ENCODE measurements around the gene REPIN1.

REPIN1 gene

DNA sequence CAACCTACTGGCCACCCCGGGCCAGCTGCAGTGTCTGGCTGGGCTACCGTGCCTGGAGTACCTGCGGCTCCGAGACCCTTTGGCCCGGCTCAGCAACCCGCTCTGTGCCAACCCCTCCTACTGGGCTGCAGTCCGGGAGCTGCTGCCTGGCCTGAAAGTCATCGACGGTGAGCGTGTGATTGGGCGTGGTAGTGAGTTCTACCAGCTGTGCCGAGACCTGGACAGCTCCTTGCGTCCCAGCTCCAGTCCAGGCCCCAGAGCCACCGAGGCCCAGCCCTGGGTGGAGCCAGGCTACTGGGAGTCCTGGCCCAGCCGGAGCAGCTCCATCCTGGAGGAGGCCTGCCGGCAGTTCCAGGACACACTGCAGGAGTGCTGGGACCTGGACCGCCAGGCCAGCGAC, 31.4 kb upstream of the REPIN1 start:
- Histone ChIP-seq H3K4me1 (ENCODE audit: insufficient read depth, low read length) (no peaks in the 10 kb centered on the region), H3K9ac (ENCODE audit: low read depth, low read length) (no peak overlapping the region), H2AFZ (ENCODE audit: low read depth, low read length) (no peak overlapping the region), H3K27me3 (ENCODE audit: insufficient read depth, low read length, poor library complexity) (no peaks in the 10 kb centered on the region), H3K36me3 (ENCODE audit: insufficient read depth, low read length) (peaks cover 79% of the 10 kb centered on the region), H4K20me1 (ENCODE audit: insufficient read depth, low read length) (peaks cover 45% of the 10 kb centered on the region), H3K4me2 (ENCODE audit: insufficient read depth, low read length) (no peak overlapping the region), H3K79me2 (ENCODE audit: insufficient read depth, low read length) (peaks cover 23% of the 10 kb centered on the region), H3K9me3 (ENCODE audit: insufficient read depth, low read length, severe bottlenecking) (no peaks in the 10 kb centered on the region), H3K4me3 (ENCODE audit: low read depth in 1 of 2, low read length in 2 of 2) (no peak overlapping the region), H3K27ac (ENCODE audit: low read length) (no peak overlapping the region)
- no peak for ATAC-seq (ENCODE audit: insufficient read depth, low read depth)
- no peak for DNase-seq
- TF ChIP-seq, protein P1, sequence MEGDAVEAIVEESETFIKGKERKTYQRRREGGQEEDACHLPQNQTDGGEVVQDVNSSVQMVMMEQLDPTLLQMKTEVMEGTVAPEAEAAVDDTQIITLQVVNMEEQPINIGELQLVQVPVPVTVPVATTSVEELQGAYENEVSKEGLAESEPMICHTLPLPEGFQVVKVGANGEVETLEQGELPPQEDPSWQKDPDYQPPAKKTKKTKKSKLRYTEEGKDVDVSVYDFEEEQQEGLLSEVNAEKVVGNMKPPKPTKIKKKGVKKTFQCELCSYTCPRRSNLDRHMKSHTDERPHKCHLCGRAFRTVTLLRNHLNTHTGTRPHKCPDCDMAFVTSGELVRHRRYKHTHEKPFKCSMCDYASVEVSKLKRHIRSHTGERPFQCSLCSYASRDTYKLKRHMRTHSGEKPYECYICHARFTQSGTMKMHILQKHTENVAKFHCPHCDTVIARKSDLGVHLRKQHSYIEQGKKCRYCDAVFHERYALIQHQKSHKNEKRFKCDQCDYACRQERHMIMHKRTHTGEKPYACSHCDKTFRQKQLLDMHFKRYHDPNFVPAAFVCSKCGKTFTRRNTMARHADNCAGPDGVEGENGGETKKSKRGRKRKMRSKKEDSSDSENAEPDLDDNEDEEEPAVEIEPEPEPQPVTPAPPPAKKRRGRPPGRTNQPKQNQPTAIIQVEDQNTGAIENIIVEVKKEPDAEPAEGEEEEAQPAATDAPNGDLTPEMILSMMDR (IDR thresholded peaks at IDR 0.05; ENCODE audit: borderline replicate concordance, extremely low read depth, low read length, poor library complexity, severe bottlenecking), result no peak
- TF ChIP-seq EZH2 (IDR thresholded peaks at IDR 0.05; ENCODE audit: borderline replicate concordance, low read depth, low read length, severe bottlenecking), result no peak

- peaks cover 78% of the 10 kb centered on the region for H3K36me3 ChIP-seq (ENCODE audit: insufficient read depth, low read length)
- no peaks in the 10 kb centered on the region for H3K9me3 ChIP-seq (ENCODE audit: insufficient read depth, low read length, severe bottlenecking)
- H3K79me2 ChIP-seq (ENCODE audit: insufficient read depth, low read length), result peaks cover 19% of the 10 kb centered on the region
- H3K27ac ChIP-seq (ENCODE audit: low read length), result 0 out of 2 replicates have a peak overlapping the region, but pooled peaks have one; percentile 6
- peaks cover 40% of the 10 kb centered on the region for H4K20me1 ChIP-seq (ENCODE audit: insufficient read depth, low read length)
- H3K4me2 ChIP-seq (ENCODE audit: insufficient read depth, low read length), result no peak overlapping the region
- H2AFZ ChIP-seq (ENCODE audit: low read depth, low read length), result no peak overlapping the region
- DNase-seq, result no peak
- H3K4me3 ChIP-seq (ENCODE audit: low read depth in 1 of 2, low read length in 2 of 2), result no peak overlapping the region
- H3K4me1 ChIP-seq (ENCODE audit: insufficient read depth, low read length), result no peaks in the 10 kb centered on the region
- H3K9ac ChIP-seq (ENCODE audit: low read depth, low read length), result no peak overlapping the region
- ATAC-seq (ENCODE audit: insufficient read depth, low read depth), result no peak
- no peaks in the 10 kb centered on the region for H3K27me3 ChIP-seq (ENCODE audit: insufficient read depth, low read length, poor library complexity)
- TF ChIP-seq, protein P1 (IDR thresholded peaks at IDR 0.05; ENCODE audit: borderline replicate concordance, extremely low read depth, low read length, poor library complexity, severe bottlenecking), result no peak
- TF ChIP-seq EZH2 (IDR thresholded peaks at IDR 0.05; ENCODE audit: borderline replicate concordance, low read depth, low read length, severe bottlenecking), result no peak
These were observed 31.0 kb upstream of the REPIN1 start for GRCh38 chr7:150337659-150338081.

DNA sequence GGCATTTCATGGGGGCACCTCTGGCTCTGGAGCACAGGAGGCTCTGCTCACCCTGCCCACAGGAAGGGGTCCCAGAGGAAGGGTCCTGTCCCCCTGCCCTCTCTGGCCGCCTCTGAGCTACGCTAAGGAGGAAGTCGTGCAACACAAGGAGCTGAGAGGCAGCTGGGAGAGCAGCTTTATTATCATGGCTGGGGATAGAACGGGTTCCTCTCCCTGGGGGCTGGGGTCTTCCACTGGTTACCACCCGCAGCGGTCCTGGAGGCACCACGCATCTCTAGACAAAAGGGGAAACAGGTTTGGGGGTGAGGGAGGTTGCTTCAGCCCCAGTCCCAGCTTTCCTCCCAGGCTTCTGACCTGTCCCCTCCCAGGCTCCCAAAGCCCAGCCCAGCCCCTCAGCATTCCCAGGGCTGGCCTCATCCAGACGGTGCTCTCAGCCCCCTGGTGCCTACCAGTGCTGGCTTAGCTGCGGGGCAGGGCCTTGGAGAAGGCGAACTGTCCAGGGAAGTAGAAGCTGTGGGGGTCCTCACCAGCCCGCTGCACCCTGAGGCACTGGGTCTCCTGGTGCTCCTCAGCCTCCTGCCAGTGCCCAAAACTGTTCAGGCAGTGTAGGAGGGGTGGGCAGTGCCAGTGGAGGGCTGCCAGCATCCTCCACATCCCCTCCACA, 30.3 kb upstream of the REPIN1 start:
- H3K4me3 ChIP-seq (ENCODE audit: low read depth in 1 of 2, low read length in 2 of 2), result no peak overlapping the region
- H2AFZ ChIP-seq (ENCODE audit: low read depth, low read length), result no peak overlapping the region
- H3K9me3 ChIP-seq (ENCODE audit: insufficient read depth, low read length, severe bottlenecking), result peaks cover under 1% of the 10 kb centered on the region
- H3K27me3 ChIP-seq (ENCODE audit: insufficient read depth, low read length, poor library complexity), result no peaks in the 10 kb centered on the region
- no peak overlapping the region for H3K9ac ChIP-seq (ENCODE audit: low read depth, low read length)
- no peak for DNase-seq
- peaks cover 78% of the 10 kb centered on the region for H3K36me3 ChIP-seq (ENCODE audit: insufficient read depth, low read length)
- no peak for TF ChIP-seq EZH2 (IDR thresholded peaks at IDR 0.05; ENCODE audit: borderline replicate concordance, low read depth, low read length, severe bottlenecking)
- TF ChIP-seq, protein P1 (IDR thresholded peaks at IDR 0.05; ENCODE audit: borderline replicate concordance, extremely low read depth, low read length, poor library complexity, severe bottlenecking), result no peak
- H4K20me1 ChIP-seq (ENCODE audit: insufficient read depth, low read length), result peaks cover 34% of the 10 kb centered on the region
- H3K79me2 ChIP-seq (ENCODE audit: insufficient read depth, low read length), result peaks cover 13% of the 10 kb centered on the region
- no peaks in the 10 kb centered on the region for H3K4me1 ChIP-seq (ENCODE audit: insufficient read depth, low read length)
- H3K4me2 ChIP-seq (ENCODE audit: insufficient read depth, low read length), result no peak overlapping the region
- H3K27ac ChIP-seq (ENCODE audit: low read length), result 0 out of 2 replicates have a peak overlapping the region, but pooled peaks have one; percentile 13
- ATAC-seq (ENCODE audit: insufficient read depth, low read depth), result no peak

Data from DND-41 (cell line).